ENCODE data around the gene WIZ.
"Not testable (repeated sequence)": the region's sequence is repeated elsewhere in the genome, so short reads cannot be mapped to it uniquely, and the experiment has no call there.

Gene WIZ

GRCh38 chr19:15421721-15422260 is 28.0 kb downstream of the WIZ start:
- Histone ChIP-seq H3K4me1 (ENCODE audit: control insufficient read depth in 1 of 2, insufficient read depth in 2 of 2, low read length in 2 of 2) (peaks cover 13 to 19% of the 10 kb centered on the region in 2 donors), H3K9me3 (ENCODE audit: control insufficient read depth in 1 of 2, low read length in 2 of 2) (peaks cover 0 to 3% of the 10 kb centered on the region in 2 donors), H3K36me3 (ENCODE audit: control insufficient read depth in 1 of 2, insufficient read depth in 2 of 2, low read length in 2 of 2) (peaks cover 17 to 40% of the 10 kb centered on the region in 2 donors), H3K27ac (ENCODE audit: low read depth, low read length) (no peak overlapping the region), H3K27me3 (ENCODE audit: control insufficient read depth in 1 of 2, insufficient read depth in 2 of 2, low read length in 2 of 2) (no peaks in the 10 kb centered on the region), H3K4me3 (ENCODE audit: low read depth in 1 of 2, low read length in 2 of 2) (no peak overlapping the region), H3K9ac (ENCODE audit: low read depth in 1 of 2, low read length in 2 of 2) (no peak overlapping the region)

DNA sequence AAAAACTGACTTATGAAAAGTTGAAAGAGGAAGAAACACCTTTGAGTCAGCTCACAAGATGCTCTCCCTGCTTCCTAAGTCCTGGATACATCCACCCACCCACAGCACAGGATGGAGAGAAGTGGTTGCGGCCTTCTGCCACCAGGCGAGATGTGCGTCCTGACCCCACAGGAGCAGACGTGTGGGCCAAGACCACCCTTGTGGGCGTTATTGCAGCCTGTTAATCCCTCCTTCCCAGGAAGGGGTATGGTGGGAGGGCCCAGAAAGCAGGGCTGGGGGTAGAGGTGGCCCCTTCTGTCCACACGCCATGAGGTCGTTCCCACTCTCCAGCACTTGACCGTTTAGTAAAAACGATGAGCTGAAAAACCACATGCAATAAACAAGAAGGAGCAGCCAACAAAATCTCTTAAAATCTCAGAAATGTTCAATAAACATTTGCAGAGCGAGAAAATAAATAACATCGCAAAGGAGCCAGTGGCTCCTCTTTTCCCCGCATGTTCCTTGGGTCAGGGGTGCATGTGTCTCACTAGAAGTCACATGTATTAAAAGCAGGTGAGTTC is 28.5 kb downstream of the WIZ start:
- peaks cover 15 to 38% of the 10 kb centered on the region in 2 donors for H3K36me3 ChIP-seq (ENCODE audit: control insufficient read depth in 1 of 2, insufficient read depth in 2 of 2, low read length in 2 of 2)
- peaks cover 0 to 3% of the 10 kb centered on the region in 2 donors for H3K9me3 ChIP-seq (ENCODE audit: control insufficient read depth in 1 of 2, low read length in 2 of 2)
- H3K4me3 ChIP-seq (ENCODE audit: low read depth in 1 of 2, low read length in 2 of 2): no peak overlapping the region
- H3K27me3 ChIP-seq (ENCODE audit: control insufficient read depth in 1 of 2, insufficient read depth in 2 of 2, low read length in 2 of 2): no peaks in the 10 kb centered on the region
- no peak overlapping the region for H3K9ac ChIP-seq (ENCODE audit: low read depth in 1 of 2, low read length in 2 of 2)
- H3K4me1 ChIP-seq (ENCODE audit: control insufficient read depth in 1 of 2, insufficient read depth in 2 of 2, low read length in 2 of 2): peaks cover 19 to 24% of the 10 kb centered on the region in 2 donors
- no peak overlapping the region for H3K27ac ChIP-seq (ENCODE audit: low read depth, low read length)

- Histone ChIP-seq H3K27me3 (ENCODE audit: control insufficient read depth in 1 of 2, insufficient read depth in 2 of 2, low read length in 2 of 2) (no peaks in the 10 kb centered on the region), H3K27ac (ENCODE audit: low read depth, low read length) (no peak overlapping the region)
Measured at GRCh38 chr19:15419413-15420025, 30.2 kb downstream of the WIZ start.

GRCh38 chr19:15418579-15419412 is 31.0 kb downstream of the WIZ start, which contains the start of gene AKAP8L:
AKAP8L (minus strand) TSS chr19:15418988; CDS start chr19:15418923, 65 bp downstream.
- Histone ChIP-seq H3K4me1 (ENCODE audit: control insufficient read depth in 1 of 2, insufficient read depth in 2 of 2, low read length in 2 of 2) (peaks cover 20 to 24% of the 10 kb centered on the region in 2 donors), H3K4me3 (ENCODE audit: low read depth in 1 of 2, low read length in 2 of 2) (peak within 1 kb of the TSS; percentile 92 to 99), H3K36me3 (ENCODE audit: control insufficient read depth in 1 of 2, insufficient read depth in 2 of 2, low read length in 2 of 2) (peaks cover 9 to 20% of the 10 kb centered on the region in 2 donors), H3K27me3 (ENCODE audit: control insufficient read depth in 1 of 2, insufficient read depth in 2 of 2, low read length in 2 of 2) (no peaks in the 10 kb centered on the region), H3K9ac (ENCODE audit: low read depth in 1 of 2, low read length in 2 of 2) (peak within 1 kb of the TSS; percentile 81 to 94), H3K9me3 (ENCODE audit: control insufficient read depth in 1 of 2, low read length in 2 of 2) (peaks cover 0 to 3% of the 10 kb centered on the region in 2 donors), H3K27ac (ENCODE audit: low read depth, low read length) (peak within 1 kb of the TSS; percentile 39)

More at GRCh38 chr19:15419413-15420025, 30.2 kb downstream of the WIZ start:
- Histone ChIP-seq H3K4me1 (ENCODE audit: control insufficient read depth in 1 of 2, insufficient read depth in 2 of 2, low read length in 2 of 2) (peaks cover 20 to 24% of the 10 kb centered on the region in 2 donors), H3K9ac (ENCODE audit: low read depth in 1 of 2, low read length in 2 of 2) (peak overlapping the region; percentile 18 to 48), H3K36me3 (ENCODE audit: control insufficient read depth in 1 of 2, insufficient read depth in 2 of 2, low read length in 2 of 2) (peaks cover 12 to 26% of the 10 kb centered on the region in 2 donors), H3K4me3 (ENCODE audit: low read depth in 1 of 2, low read length in 2 of 2) (peak overlapping the region; percentile 65 to 66), H3K9me3 (ENCODE audit: control insufficient read depth in 1 of 2, low read length in 2 of 2) (peaks cover 0 to 3% of the 10 kb centered on the region in 2 donors)

GRCh38 chr19:15418231-15418578 is 31.6 kb downstream of the WIZ start:
- Histone ChIP-seq H3K36me3 (ENCODE audit: control insufficient read depth in 1 of 2, insufficient read depth in 2 of 2, low read length in 2 of 2) (peaks cover 3 to 14% of the 10 kb centered on the region in 2 donors), H3K4me3 (ENCODE audit: low read depth in 1 of 2, low read length in 2 of 2) (peak overlapping the region; percentile 92 to 99), H3K27ac (ENCODE audit: low read depth, low read length) (peak overlapping the region; percentile 39), H3K9ac (ENCODE audit: low read depth in 1 of 2, low read length in 2 of 2) (peak overlapping the region; percentile 81 to 94), H3K27me3 (ENCODE audit: control insufficient read depth in 1 of 2, insufficient read depth in 2 of 2, low read length in 2 of 2) (no peaks in the 10 kb centered on the region), H3K4me1 (ENCODE audit: control insufficient read depth in 1 of 2, insufficient read depth in 2 of 2, low read length in 2 of 2) (peaks cover 20 to 27% of the 10 kb centered on the region in 2 donors), H3K9me3 (ENCODE audit: control insufficient read depth in 1 of 2, low read length in 2 of 2) (no peaks in the 10 kb centered on the region)

DNA sequence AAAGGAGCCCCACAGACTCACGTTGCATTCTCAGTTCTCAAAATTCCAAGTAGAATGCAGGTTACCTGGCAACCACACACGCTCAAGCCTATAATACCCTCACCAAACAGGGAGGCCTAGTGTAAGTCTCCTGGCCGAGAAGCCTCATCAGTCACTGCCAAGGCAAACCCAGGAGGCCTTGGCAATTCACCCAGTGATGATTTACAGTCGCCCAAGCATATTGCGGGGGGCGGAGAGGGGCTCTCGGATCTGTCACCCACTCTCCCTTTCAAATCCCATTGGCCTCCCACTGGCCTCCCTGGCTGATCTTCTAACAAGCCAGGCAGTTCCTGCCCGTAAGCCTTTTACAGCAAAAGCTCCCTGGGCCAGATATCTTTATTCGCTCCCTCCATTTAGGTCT is 32.1 kb downstream of the WIZ start:
- H3K27me3 ChIP-seq (ENCODE audit: control insufficient read depth in 1 of 2, insufficient read depth in 2 of 2, low read length in 2 of 2): no peaks in the 10 kb centered on the region
- peaks cover 20 to 27% of the 10 kb centered on the region in 2 donors for H3K4me1 ChIP-seq (ENCODE audit: control insufficient read depth in 1 of 2, insufficient read depth in 2 of 2, low read length in 2 of 2)
- no peaks in the 10 kb centered on the region for H3K9me3 ChIP-seq (ENCODE audit: control insufficient read depth in 1 of 2, low read length in 2 of 2)
- peak overlapping the region; percentile 92 to 99 for H3K4me3 ChIP-seq (ENCODE audit: low read depth in 1 of 2, low read length in 2 of 2)
- no peak overlapping the region for H3K27ac ChIP-seq (ENCODE audit: low read depth, low read length)
- H3K9ac ChIP-seq (ENCODE audit: low read depth in 1 of 2, low read length in 2 of 2): peak overlapping the region; percentile 81 to 94
- peaks cover 0 to 9% of the 10 kb centered on the region in 2 donors for H3K36me3 ChIP-seq (ENCODE audit: control insufficient read depth in 1 of 2, insufficient read depth in 2 of 2, low read length in 2 of 2)

DNA sequence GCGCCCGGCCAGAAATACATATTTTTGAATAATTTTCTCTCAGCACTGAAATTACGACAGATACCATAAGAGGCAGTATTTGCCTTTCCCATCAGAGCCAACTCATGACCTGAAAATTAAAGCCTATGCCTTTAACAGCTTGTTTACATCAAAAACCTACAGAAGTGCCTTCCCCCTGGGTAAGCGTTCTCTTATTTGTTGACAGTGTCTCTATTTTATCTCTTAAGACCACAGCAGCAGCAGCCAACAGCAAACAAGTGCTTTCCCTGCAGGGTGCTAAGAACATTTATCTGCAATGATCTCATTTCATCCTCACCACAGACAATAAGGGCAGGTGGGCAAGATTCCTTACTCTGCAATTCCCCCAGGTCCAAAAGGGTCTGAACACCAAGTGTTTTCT is 36.9 kb downstream of the WIZ start:
- Histone ChIP-seq H3K4me1 (ENCODE audit: control insufficient read depth in 1 of 2, insufficient read depth in 2 of 2, low read length in 2 of 2) (peaks cover 17 to 18% of the 10 kb centered on the region in 2 donors), H3K27ac (ENCODE audit: low read depth, low read length) (no peak overlapping the region), H3K27me3 (ENCODE audit: control insufficient read depth in 1 of 2, insufficient read depth in 2 of 2, low read length in 2 of 2) (no peaks in the 10 kb centered on the region), H3K9me3 (ENCODE audit: control insufficient read depth in 1 of 2, low read length in 2 of 2) (no peaks in the 10 kb centered on the region), H3K9ac (ENCODE audit: low read depth in 1 of 2, low read length in 2 of 2) (no peak overlapping the region), H3K36me3 (ENCODE audit: control insufficient read depth in 1 of 2, insufficient read depth in 2 of 2, low read length in 2 of 2) (peaks cover 13% of the 10 kb centered on the region in 2 donors), H3K4me3 (ENCODE audit: low read depth in 1 of 2, low read length in 2 of 2) (no peak overlapping the region)

- not testable (repeated sequence) for H3K9me3 ChIP-seq (ENCODE audit: control insufficient read depth in 1 of 2, low read length in 2 of 2); H3K27me3 ChIP-seq (ENCODE audit: control insufficient read depth in 1 of 2, insufficient read depth in 2 of 2, low read length in 2 of 2); H3K4me1 ChIP-seq (ENCODE audit: control insufficient read depth in 1 of 2, insufficient read depth in 2 of 2, low read length in 2 of 2); H3K9ac ChIP-seq (ENCODE audit: low read depth in 1 of 2, low read length in 2 of 2); H3K4me3 ChIP-seq (ENCODE audit: low read depth in 1 of 2, low read length in 2 of 2); H3K27ac ChIP-seq (ENCODE audit: low read depth, low read length)
- peaks cover 11 to 13% of the 10 kb centered on the region in 2 donors for H3K36me3 ChIP-seq (ENCODE audit: control insufficient read depth in 1 of 2, insufficient read depth in 2 of 2, low read length in 2 of 2)
Measured at GRCh38 chr19:15411351-15411750, 38.4 kb downstream of the WIZ start.

DNA sequence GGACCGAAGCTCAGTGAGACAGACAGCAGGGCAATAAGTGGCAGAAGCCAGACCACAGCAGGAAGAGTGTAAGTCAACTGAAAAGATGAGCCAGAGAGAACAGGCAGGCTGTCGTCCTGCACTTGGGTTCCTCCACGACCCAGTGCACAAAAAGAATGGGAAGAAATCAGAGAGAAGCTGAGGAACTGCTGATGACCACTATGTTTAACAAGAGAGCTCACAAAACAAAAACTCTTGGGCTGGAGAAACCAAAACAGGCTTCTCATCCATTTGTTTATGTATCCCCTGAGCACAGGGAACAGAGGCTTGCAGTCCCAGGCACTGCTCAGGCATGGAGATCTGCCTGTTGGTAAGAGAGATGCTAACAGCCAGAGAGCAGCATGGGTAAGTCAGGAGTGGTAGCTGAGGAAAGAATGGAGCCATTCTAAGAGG is 45.0 kb downstream of the WIZ start:
- no peaks in the 10 kb centered on the region for H3K27me3 ChIP-seq (ENCODE audit: control insufficient read depth in 1 of 2, insufficient read depth in 2 of 2, low read length in 2 of 2)
- no peak overlapping the region for H3K4me3 ChIP-seq (ENCODE audit: low read depth in 1 of 2, low read length in 2 of 2)
- peaks cover 45 to 58% of the 10 kb centered on the region in 2 donors for H3K36me3 ChIP-seq (ENCODE audit: control insufficient read depth in 1 of 2, insufficient read depth in 2 of 2, low read length in 2 of 2)
- no peaks in the 10 kb centered on the region for H3K9me3 ChIP-seq (ENCODE audit: control insufficient read depth in 1 of 2, low read length in 2 of 2)
- no peak overlapping the region for H3K9ac ChIP-seq (ENCODE audit: low read depth in 1 of 2, low read length in 2 of 2)
- peaks cover 11 to 12% of the 10 kb centered on the region in 2 donors for H3K4me1 ChIP-seq (ENCODE audit: control insufficient read depth in 1 of 2, insufficient read depth in 2 of 2, low read length in 2 of 2)
- H3K27ac ChIP-seq (ENCODE audit: low read depth, low read length): no peak overlapping the region
